Fibroblast of pulmonary artery (primary cell): ENCODE results near the gene LYPD5.

ENCODE experiments used
- DNase-seq: peaks from one replicate; pipeline ENCODE4 v3.0.0-alpha.2; 2010; ENCODE audit warnings: low read depth
- H3K4me3 ChIP-seq: replicated peaks from 2 replicates; pipeline ENCODE4 v1.5.1; 2011; ENCODE audit warnings: low read depth, mild to moderate bottlenecking, control low read depth, low read length, moderate library complexity
- TF ChIP-seq, protein P1 (sequence below): IDR thresholded peaks from 2 replicates; pipeline ENCODE4 v1.5.1; 2011; ENCODE audit warnings: mild to moderate bottlenecking, control low read depth, low read length, inconsistent platforms; ENCODE audit errors: missing control alignments

LYPD5 gene

DNA sequence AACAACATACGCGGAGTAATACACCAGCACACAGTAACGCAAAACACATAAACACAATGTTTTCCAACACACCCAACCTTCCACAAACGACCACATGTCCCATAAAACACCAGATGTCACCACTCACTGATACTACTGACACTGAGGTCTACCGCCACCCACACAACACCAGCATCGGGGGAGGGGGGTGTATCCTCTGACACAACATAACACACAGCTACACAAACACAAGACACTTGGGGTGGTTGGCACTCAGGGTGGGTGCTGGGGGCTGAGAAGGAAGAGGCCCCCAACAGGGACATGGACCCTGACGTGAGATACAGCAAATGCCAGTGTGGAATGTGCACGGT, 20.0 kb downstream of the LYPD5 start:
- DNase-seq = no peak
- H3K4me3 ChIP-seq = no peak overlapping the region
- TF ChIP-seq, protein P1, sequence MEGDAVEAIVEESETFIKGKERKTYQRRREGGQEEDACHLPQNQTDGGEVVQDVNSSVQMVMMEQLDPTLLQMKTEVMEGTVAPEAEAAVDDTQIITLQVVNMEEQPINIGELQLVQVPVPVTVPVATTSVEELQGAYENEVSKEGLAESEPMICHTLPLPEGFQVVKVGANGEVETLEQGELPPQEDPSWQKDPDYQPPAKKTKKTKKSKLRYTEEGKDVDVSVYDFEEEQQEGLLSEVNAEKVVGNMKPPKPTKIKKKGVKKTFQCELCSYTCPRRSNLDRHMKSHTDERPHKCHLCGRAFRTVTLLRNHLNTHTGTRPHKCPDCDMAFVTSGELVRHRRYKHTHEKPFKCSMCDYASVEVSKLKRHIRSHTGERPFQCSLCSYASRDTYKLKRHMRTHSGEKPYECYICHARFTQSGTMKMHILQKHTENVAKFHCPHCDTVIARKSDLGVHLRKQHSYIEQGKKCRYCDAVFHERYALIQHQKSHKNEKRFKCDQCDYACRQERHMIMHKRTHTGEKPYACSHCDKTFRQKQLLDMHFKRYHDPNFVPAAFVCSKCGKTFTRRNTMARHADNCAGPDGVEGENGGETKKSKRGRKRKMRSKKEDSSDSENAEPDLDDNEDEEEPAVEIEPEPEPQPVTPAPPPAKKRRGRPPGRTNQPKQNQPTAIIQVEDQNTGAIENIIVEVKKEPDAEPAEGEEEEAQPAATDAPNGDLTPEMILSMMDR = no peak

DNA sequence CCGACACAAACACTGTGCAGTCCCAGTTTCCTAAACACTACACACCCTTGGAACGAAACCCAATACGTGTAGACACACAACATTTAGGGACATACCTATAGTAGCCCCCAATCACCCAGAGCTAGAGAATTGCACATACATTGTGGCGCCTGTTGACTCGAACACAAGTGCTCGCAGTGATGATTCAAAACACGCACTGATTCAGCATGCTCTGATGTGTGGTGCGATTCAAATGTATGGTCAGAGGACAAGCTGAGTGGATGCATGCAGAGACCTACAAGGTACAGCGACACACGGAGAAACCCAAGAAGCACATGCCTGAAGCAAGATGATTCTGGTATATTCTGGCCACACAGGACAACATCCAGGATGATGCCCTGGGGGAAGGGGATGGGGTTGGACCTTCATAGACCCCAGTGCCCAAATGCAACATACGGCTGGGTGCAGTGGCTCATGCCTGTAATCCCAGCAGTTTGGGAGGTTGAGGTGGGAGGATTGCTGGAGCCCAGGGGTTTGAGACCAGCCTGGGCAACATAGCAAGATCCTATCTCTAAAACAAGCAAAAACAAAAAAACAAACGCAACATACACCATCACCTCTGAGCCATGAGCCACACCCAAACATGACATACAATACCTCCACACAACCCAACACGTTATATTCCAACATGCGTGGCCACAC, 20.5 kb downstream of the LYPD5 start:
- H3K4me3 ChIP-seq = no peak overlapping the region
- TF ChIP-seq, protein P1 = no peak

DNA sequence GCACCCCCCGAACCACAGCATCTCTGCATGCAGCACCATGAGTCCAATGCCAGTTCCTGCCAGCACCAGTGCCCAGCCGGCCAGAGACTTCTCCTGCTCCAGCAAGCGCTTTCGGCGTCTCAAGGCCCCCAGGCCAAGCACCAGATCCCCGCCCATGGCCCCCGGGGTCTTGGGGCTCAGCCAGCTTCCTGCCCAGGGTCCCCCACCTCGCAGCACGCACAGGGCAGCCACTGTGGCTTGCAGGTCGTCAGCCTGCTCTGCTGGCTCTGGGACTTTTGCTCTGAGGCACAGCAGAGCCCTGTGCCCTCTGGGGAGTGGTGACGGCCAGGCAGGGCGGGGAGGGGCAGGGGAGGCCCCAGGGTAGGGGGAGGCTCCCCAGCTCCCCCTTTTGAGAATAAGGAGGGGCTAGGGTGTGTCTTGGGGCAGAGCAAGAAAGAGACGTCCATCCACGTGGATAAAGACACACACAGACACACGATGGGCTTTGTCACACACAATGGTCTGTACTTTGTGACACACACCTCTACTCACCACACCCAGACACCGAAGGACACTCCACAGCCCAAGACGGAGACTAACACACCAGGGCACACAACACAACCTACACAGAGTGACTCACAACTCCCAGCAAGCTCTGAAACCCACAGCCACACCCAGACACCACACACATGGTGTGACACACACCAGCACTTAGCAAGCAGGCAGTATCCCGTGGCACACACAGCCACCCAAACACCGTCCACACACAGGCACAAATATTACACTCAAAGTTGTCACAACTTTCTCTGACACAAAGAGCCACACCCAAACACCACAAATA, 21.3 kb downstream of the LYPD5 start, which contains the start of gene KCNN4:
Gene KCNN4 (minus strand): TSS at position 268 of the 820 bp plus-strand sequence. CDS start 112 bp downstream, at position 156.
- TF ChIP-seq, protein P1 = no peak
- no peak within 1 kb of the TSS for H3K4me3 ChIP-seq
- DNase-seq = peak; percentile 19

More for the DNA sequence above, 20.5 kb downstream of the LYPD5 start:
- DNase-seq = no peak

DNA sequence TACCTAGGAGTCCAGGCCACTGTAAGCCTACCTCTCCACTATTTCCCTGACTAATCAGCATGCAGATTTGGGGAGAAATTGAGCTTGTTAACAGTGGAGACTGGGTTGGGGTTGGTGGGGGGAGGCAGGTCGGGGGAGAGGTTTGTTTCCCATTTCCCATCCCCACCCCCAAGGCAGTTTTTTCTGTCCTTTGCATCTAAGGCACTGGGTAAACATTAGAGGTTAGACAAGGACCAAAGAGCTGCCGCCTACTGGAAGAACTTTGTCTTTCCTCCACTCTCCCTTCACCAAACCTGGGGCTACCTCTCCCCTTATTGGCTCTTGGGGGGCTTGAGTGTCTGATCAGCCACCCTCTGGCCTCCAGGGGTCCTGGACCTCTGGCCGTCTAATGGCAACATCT, 22.4 kb downstream of the LYPD5 start:
- no peak overlapping the region for H3K4me3 ChIP-seq
- TF ChIP-seq, protein P1 = no peak
- no peak for DNase-seq

DNA sequence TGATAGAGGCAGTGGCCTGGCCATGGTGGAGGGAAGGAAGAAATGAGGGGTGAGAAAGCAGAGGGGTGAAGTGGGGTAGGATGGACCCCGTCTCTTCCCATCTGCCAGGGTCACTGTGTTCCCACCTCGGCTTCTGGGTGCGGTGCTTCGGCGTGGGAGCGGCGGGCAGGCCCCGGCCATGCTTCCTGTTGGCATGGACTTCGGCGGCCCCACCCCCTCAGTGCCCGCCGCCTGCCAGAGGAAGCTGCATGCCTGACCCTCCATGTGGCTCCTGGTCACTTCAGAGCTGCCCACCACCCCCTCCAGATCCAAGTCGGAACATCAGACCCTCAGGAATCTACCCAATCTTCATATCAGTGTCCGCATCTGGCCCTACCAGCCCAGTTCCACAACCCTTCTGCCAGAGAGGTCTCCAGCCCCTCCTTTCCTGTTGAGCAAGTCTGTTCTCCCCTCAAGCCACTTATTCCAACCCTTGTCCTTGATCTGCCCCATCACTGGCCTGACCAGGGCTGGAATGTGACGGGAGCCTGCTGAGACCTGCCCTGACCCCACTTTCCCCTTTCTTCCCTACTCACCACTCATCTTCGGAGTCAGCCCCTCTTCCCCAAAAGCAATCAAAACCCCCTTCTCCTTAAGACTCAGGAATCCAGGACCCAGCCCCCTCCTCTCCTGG, 23.0 kb downstream of the LYPD5 start:
- no peak overlapping the region for H3K4me3 ChIP-seq
- no peak for DNase-seq
- TF ChIP-seq, protein P1 = no peak

DNA sequence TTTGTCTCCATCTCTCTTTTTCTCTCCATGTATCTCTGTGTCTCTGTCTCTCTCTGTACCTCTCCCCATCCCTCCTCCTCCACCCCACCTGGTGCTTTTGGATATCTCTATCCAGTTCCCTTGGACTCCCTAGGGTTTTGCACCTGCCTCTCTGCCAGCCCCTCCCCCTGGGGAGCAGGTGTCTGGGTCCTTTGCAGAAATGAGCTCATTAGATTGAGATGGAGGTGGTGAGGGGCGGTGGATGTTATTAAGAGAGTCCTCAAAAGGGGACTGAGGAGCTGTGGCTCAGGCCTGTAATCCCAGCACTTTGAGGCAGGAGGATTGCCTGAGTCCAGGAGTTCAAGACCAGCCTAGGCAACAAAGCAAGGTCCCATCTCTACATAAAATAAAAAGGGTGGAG, 23.6 kb downstream of the LYPD5 start:
- no peak overlapping the region for H3K4me3 ChIP-seq
- TF ChIP-seq, protein P1 = no peak
- DNase-seq = no peak
